ENCODE measurements around the gene ATP6V0D1. TPM values are rescaled to one million over a fixed set of nuclear protein-coding genes. Genes with fewer than 3 reads are reported as not detected.
"Not testable (repeated sequence)": the region's sequence is repeated elsewhere in the genome, so short reads cannot be mapped to it uniquely, and the experiment has no call there.

ATP6V0D1 gene
- total RNA-seq, 1 experiment from 2014 or later: 80.5 TPM

- Histone ChIP-seq H3K9me3 (replicated peaks) (no peaks in the 10 kb centered on the region), H3K27me3 (replicated peaks) (no peaks in the 10 kb centered on the region), H3K27ac (peak within 1 kb of the TSS; percentile 61), H3K4me1 (replicated peaks) (peaks cover 11% of the 10 kb centered on the region), H3K36me3 (peaks cover 4% of the 10 kb centered on the region; the same call in 1 of the 2 replicates), H3K4me3 (peak within 1 kb of the TSS; percentile 82)
- DNase-seq (ENCODE audit: low read depth in 1 of 2, low spot score in 2 of 2): peak; percentile 67 to 71
These were observed 64.8 kb downstream of the ATP6V0D1 start, which contains the start of gene ZDHHC1 for GRCh38 chr16:67415872-67416793. Gene ZDHHC1, minus strand, starts transcription at chr16:67416477. Its CDS starts 8,702 bp downstream, at chr16:67407775.

- peaks cover 11% of the 10 kb centered on the region for H3K4me1 ChIP-seq (replicated peaks)
- peak overlapping the region; percentile 82 for H3K4me3 ChIP-seq
- not testable (repeated sequence) for DNase-seq (ENCODE audit: low read depth in 1 of 2, low spot score in 2 of 2); H3K9me3 ChIP-seq (replicated peaks); H3K36me3 ChIP-seq; H3K27me3 ChIP-seq (replicated peaks)
- 0 out of 2 replicates have a peak overlapping the region, but pooled peaks have one; percentile 61 for H3K27ac ChIP-seq
These were observed 65.5 kb downstream of the ATP6V0D1 start for GRCh38 chr16:67415421-67415820.

GRCh38 chr16:67413978-67414911 lies 66.7 kb downstream of the ATP6V0D1 start:
- Histone ChIP-seq H3K9me3 (replicated peaks) (no peaks in the 10 kb centered on the region), H3K27me3 (replicated peaks) (no peaks in the 10 kb centered on the region), H3K27ac (no peak overlapping the region), H3K36me3 (peaks cover 4% of the 10 kb centered on the region; the same call in 1 of the 2 replicates), H3K4me1 (replicated peaks) (peaks cover 11% of the 10 kb centered on the region), H3K4me3 (no peak overlapping the region)
- no peak for DNase-seq (ENCODE audit: low read depth in 1 of 2, low spot score in 2 of 2)

- no peak overlapping the region for H3K27ac ChIP-seq
- peaks cover 4% of the 10 kb centered on the region; the same call in 1 of the 2 replicates for H3K36me3 ChIP-seq
- DNase-seq (ENCODE audit: low read depth in 1 of 2, low spot score in 2 of 2): no peak
- H3K27me3 ChIP-seq (replicated peaks): no peaks in the 10 kb centered on the region
- no peak overlapping the region for H3K4me3 ChIP-seq
- H3K9me3 ChIP-seq (replicated peaks): no peaks in the 10 kb centered on the region
- H3K4me1 ChIP-seq (replicated peaks): peaks cover 11% of the 10 kb centered on the region
These were observed 68.7 kb downstream of the ATP6V0D1 start for GRCh38 chr16:67412294-67412693.

GRCh38 chr16:67411339-67411738 lies 69.6 kb downstream of the ATP6V0D1 start:
- peaks cover 13% of the 10 kb centered on the region for H3K4me1 ChIP-seq (replicated peaks)
- H3K4me3 ChIP-seq: no peak overlapping the region
- H3K36me3 ChIP-seq: peaks cover 4% of the 10 kb centered on the region; the same call in 1 of the 2 replicates
- H3K9me3 ChIP-seq (replicated peaks): no peaks in the 10 kb centered on the region
- H3K27me3 ChIP-seq (replicated peaks): no peaks in the 10 kb centered on the region
- no peak overlapping the region for H3K27ac ChIP-seq
- DNase-seq (ENCODE audit: low read depth in 1 of 2, low spot score in 2 of 2): no peak

GRCh38 chr16:67409631-67410030 lies 71.3 kb downstream of the ATP6V0D1 start:
- Histone ChIP-seq H3K27me3 (replicated peaks) (no peaks in the 10 kb centered on the region), H3K4me3 (no peak overlapping the region), H3K36me3 (no peaks in the 10 kb centered on the region), H3K4me1 (replicated peaks) (peaks cover 9% of the 10 kb centered on the region), H3K9me3 (replicated peaks) (no peaks in the 10 kb centered on the region), H3K27ac (no peak overlapping the region)
- DNase-seq (ENCODE audit: low read depth in 1 of 2, low spot score in 2 of 2): no peak

- Histone ChIP-seq H3K27ac (no peak overlapping the region), H3K27me3 (replicated peaks) (no peaks in the 10 kb centered on the region), H3K4me3 (no peak overlapping the region), H3K4me1 (replicated peaks) (peaks cover 9% of the 10 kb centered on the region), H3K9me3 (replicated peaks) (no peaks in the 10 kb centered on the region), H3K36me3 (no peaks in the 10 kb centered on the region)
- no peak for DNase-seq (ENCODE audit: low read depth in 1 of 2, low spot score in 2 of 2)
These were observed 73.0 kb downstream of the ATP6V0D1 start for GRCh38 chr16:67407788-67408452.

- Histone ChIP-seq H3K4me1 (replicated peaks) (peaks cover 9% of the 10 kb centered on the region), H3K9me3 (replicated peaks) (no peaks in the 10 kb centered on the region), H3K36me3 (no peaks in the 10 kb centered on the region), H3K4me3 (no peak overlapping the region), H3K27me3 (replicated peaks) (no peaks in the 10 kb centered on the region), H3K27ac (no peak overlapping the region)
- no peak for DNase-seq (ENCODE audit: low read depth in 1 of 2, low spot score in 2 of 2)
These were observed 73.7 kb downstream of the ATP6V0D1 start for GRCh38 chr16:67407176-67407787.

GRCh38 chr16:67406111-67406971 lies 74.6 kb downstream of the ATP6V0D1 start:
- Histone ChIP-seq H3K27ac (no peak overlapping the region), H3K36me3 (no peaks in the 10 kb centered on the region), H3K4me1 (replicated peaks) (peaks cover 9% of the 10 kb centered on the region), H3K4me3 (no peak overlapping the region), H3K9me3 (replicated peaks) (no peaks in the 10 kb centered on the region), H3K27me3 (replicated peaks) (no peaks in the 10 kb centered on the region)
- DNase-seq (ENCODE audit: low read depth in 1 of 2, low spot score in 2 of 2): no peak

- Histone ChIP-seq H3K36me3 (no peaks in the 10 kb centered on the region), H3K4me3 (no peak overlapping the region), H3K27ac (no peak overlapping the region), H3K4me1 (replicated peaks) (peaks cover 9% of the 10 kb centered on the region), H3K27me3 (replicated peaks) (no peaks in the 10 kb centered on the region), H3K9me3 (replicated peaks) (no peaks in the 10 kb centered on the region)
- DNase-seq (ENCODE audit: low read depth in 1 of 2, low spot score in 2 of 2): no peak
These were observed 75.6 kb downstream of the ATP6V0D1 start for GRCh38 chr16:67405336-67405735.

GRCh38 chr16:67404740-67405226 lies 76.2 kb downstream of the ATP6V0D1 start:
- H3K9me3 ChIP-seq (replicated peaks): no peaks in the 10 kb centered on the region
- peaks cover 9% of the 10 kb centered on the region for H3K4me1 ChIP-seq (replicated peaks)
- no peak for DNase-seq (ENCODE audit: low read depth in 1 of 2, low spot score in 2 of 2)
- no peak overlapping the region for H3K27ac ChIP-seq
- H3K27me3 ChIP-seq (replicated peaks): no peaks in the 10 kb centered on the region
- no peaks in the 10 kb centered on the region for H3K36me3 ChIP-seq
- H3K4me3 ChIP-seq: no peak overlapping the region

- H3K9me3 ChIP-seq (replicated peaks): peaks cover 3% of the 10 kb centered on the region
- peaks cover 14% of the 10 kb centered on the region for H3K4me1 ChIP-seq (replicated peaks)
- no peak for DNase-seq (ENCODE audit: low read depth in 1 of 2, low spot score in 2 of 2)
These were observed 76.9 kb downstream of the ATP6V0D1 start for GRCh38 chr16:67403976-67404555.

More at GRCh38 chr16:67403976-67404555, 76.9 kb downstream of the ATP6V0D1 start:
- no peaks in the 10 kb centered on the region for H3K36me3 ChIP-seq
- H3K27me3 ChIP-seq (replicated peaks): no peaks in the 10 kb centered on the region
- no peak overlapping the region for H3K4me3 ChIP-seq
- H3K27ac ChIP-seq: no peak overlapping the region

All from SJSA1 (cell line).